Measurements from ENCODE around the gene SOS1. TPM values are rescaled to one million over a fixed set of nuclear protein-coding genes. Genes with fewer than 3 reads are reported as not detected.

The SOS1 gene
- total RNA-seq, 2 donors from 2014 or later: 26.3 to 43.9 TPM

DNA sequence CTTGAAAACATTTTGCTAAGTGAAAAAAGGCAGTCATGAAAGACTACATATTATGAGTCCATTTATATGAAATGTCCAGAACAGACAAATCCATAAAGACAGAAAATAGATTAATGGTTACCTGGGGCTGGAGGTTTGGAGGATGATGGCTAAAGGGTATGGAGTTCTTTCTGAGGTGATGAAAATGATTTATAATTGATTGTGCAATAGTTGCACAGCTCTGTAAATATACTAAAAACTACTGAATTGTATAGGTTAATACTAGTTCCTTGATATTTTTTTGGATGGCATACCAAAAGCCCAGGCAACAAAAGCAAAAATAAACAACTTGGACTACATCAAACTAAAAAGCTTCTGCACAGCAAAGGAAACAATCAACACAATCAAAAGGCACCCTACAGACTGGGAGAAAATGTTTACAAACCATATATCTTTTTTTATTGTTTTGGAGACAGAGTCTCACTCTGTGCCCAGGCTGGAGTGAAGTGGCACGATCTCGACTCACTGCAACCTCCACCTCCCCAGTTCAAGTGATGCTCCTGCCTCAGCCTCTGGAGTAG lies 21.5 kb downstream of the SOS1 start:
- Histone ChIP-seq H3K4me1 (no peaks in the 10 kb centered on the region), H3K36me3 (no peaks in the 10 kb centered on the region), H3K4me3 (no peak overlapping the region), H3K27ac (no peak overlapping the region), H3K27me3 (no peaks in the 10 kb centered on the region), H3K9me3 (no peaks in the 10 kb centered on the region), H3K9ac (ENCODE audit: low read depth in 2 of 2, low read length in 2 of 2) (no peak overlapping the region)
- intact Hi-C loops (cut with DNase I): no loop called here
- no peak for DNase-seq
- TF ChIP-seq, protein P1, sequence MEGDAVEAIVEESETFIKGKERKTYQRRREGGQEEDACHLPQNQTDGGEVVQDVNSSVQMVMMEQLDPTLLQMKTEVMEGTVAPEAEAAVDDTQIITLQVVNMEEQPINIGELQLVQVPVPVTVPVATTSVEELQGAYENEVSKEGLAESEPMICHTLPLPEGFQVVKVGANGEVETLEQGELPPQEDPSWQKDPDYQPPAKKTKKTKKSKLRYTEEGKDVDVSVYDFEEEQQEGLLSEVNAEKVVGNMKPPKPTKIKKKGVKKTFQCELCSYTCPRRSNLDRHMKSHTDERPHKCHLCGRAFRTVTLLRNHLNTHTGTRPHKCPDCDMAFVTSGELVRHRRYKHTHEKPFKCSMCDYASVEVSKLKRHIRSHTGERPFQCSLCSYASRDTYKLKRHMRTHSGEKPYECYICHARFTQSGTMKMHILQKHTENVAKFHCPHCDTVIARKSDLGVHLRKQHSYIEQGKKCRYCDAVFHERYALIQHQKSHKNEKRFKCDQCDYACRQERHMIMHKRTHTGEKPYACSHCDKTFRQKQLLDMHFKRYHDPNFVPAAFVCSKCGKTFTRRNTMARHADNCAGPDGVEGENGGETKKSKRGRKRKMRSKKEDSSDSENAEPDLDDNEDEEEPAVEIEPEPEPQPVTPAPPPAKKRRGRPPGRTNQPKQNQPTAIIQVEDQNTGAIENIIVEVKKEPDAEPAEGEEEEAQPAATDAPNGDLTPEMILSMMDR (IDR thresholded peaks at IDR 0.05): no peak

DNA sequence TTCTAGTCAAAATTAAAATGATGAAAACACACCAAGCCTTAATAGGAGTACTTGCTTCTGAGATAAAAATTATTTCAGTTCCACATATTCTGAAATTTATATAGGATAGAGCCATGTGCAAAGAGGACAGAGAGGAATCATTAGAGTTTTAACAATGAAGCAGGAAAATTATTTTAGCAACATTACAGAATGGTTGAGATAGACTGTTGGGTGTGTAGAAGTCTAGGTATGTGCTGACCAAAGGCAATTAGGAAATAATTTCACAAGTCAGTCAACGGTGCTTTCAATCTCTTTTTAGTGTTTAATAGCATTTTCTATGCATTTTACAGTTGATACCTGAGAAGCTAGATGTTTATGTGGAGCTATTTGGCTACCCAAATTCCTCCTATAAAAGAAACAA lies 25.2 kb downstream of the SOS1 start:
- Histone ChIP-seq H3K4me3 (no peak overlapping the region), H3K9ac (ENCODE audit: low read depth in 2 of 2, low read length in 2 of 2) (no peak overlapping the region), H3K36me3 (no peaks in the 10 kb centered on the region), H3K27me3 (no peaks in the 10 kb centered on the region), H3K27ac (no peak overlapping the region), H3K4me1 (no peaks in the 10 kb centered on the region), H3K9me3 (no peaks in the 10 kb centered on the region)
- TF ChIP-seq, protein P1 (IDR thresholded peaks at IDR 0.05): no peak
- no peak for DNase-seq
- intact Hi-C loops (cut with DNase I): no loop called here

- no peak overlapping the region for H3K4me3 ChIP-seq
- H3K9ac ChIP-seq (ENCODE audit: low read depth in 2 of 2, low read length in 2 of 2): no peak overlapping the region
- H3K9me3 ChIP-seq: no peaks in the 10 kb centered on the region
- intact Hi-C loops (cut with DNase I): no loop called here
- no peaks in the 10 kb centered on the region for H3K27me3 ChIP-seq
- H3K4me1 ChIP-seq: no peaks in the 10 kb centered on the region
- TF ChIP-seq, protein P1 (IDR thresholded peaks at IDR 0.05): no peak
- H3K36me3 ChIP-seq: no peaks in the 10 kb centered on the region
- no peak overlapping the region for H3K27ac ChIP-seq
- no peak for DNase-seq
These were observed 26.0 kb downstream of the SOS1 start for GRCh38 chr2:39094717-39095363.

- H3K9ac ChIP-seq (ENCODE audit: low read depth in 2 of 2, low read length in 2 of 2): no peak overlapping the region
- H3K27ac ChIP-seq: peak overlapping the region; percentile 39
- H3K27me3 ChIP-seq: no peaks in the 10 kb centered on the region
- TF ChIP-seq, protein P1 (IDR thresholded peaks at IDR 0.05): no peak
- H3K36me3 ChIP-seq: no peaks in the 10 kb centered on the region
- H3K4me1 ChIP-seq: no peaks in the 10 kb centered on the region
- DNase-seq: no peak
- H3K9me3 ChIP-seq: no peaks in the 10 kb centered on the region
- intact Hi-C loops (cut with DNase I): no loop called here
- no peak overlapping the region for H3K4me3 ChIP-seq
These were observed 27.5 kb downstream of the SOS1 start for GRCh38 chr2:39093218-39093898.

DNA sequence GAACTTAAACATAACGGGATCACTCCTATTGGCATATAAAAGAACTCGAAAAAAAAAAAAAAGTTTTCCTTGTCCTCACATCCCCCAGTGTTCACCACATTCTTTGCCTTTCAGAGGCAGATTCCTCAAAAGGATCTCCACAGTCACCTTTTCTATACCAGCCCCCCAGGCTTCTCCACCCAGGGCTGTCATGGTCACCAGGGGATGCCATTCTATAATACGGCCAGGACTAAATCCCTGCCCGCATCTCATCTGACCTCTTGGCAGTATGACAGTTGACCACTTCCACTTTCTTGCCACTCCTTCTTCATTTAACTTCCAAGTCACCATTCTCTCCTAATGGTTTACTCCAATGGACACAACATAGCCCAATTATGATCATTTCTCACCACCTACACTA lies 29.3 kb downstream of the SOS1 start:
- no peaks in the 10 kb centered on the region for H3K36me3 ChIP-seq
- no peak overlapping the region for H3K4me3 ChIP-seq
- intact Hi-C loops (cut with DNase I): no loop called here
- no peaks in the 10 kb centered on the region for H3K27me3 ChIP-seq
- H3K9ac ChIP-seq (ENCODE audit: low read depth in 2 of 2, low read length in 2 of 2): no peak overlapping the region
- no peak for DNase-seq
- H3K4me1 ChIP-seq: no peaks in the 10 kb centered on the region
- TF ChIP-seq, protein P1 (IDR thresholded peaks at IDR 0.05): no peak
- no peak overlapping the region for H3K27ac ChIP-seq
- no peaks in the 10 kb centered on the region for H3K9me3 ChIP-seq

Measured in colonic mucosa (tissue), 4 donors.